Esophagus muscularis mucosa (tissue), 4 donors: ENCODE data around the gene SYNDIG1. TPM values are rescaled to one million over a fixed set of nuclear protein-coding genes. Genes with fewer than 3 reads are reported as not detected.
A peak's percentile ranks its signal among the peaks of the same experiment; 100 is the strongest.

Experiments used
- DNase-seq: peaks from one replicate; pipeline ENCODE4 v3.0.0-alpha.2; 2017; ENCODE audit errors: extremely low spot score
- H3K27ac ChIP-seq, 4 donors: fragments of 200-600 bp; sonication (generic); replicated peaks in 1 of 4; 1 replicate in 3 of 4; 2 replicates in 1 of 4; pipeline ENCODE4 v1.5.1; 2016 to 2019; ENCODE audit warnings: mild to moderate bottlenecking in 1 of 4
- H3K27me3 ChIP-seq, 4 donors: fragments of 200-600 bp; sonication (generic); one replicate each; pipeline versions ENCODE4 v1.5.1 to v1.6.0; 2016 to 2019
- H3K36me3 ChIP-seq, 4 donors: fragments of 200-600 bp; sonication (generic); one replicate each; pipeline ENCODE4 v1.5.1; 2016 to 2019
- H3K4me1 ChIP-seq, 4 donors: fragments of 200-600 bp; sonication (generic); one replicate each; pipeline ENCODE4 v1.5.1; 2016 to 2019
- H3K4me3 ChIP-seq, 4 donors: fragments of 200-600 bp; sonication (generic); 1 replicate in 2 of 4; 2 replicates in 2 of 4; pipeline ENCODE4 v1.5.1; 2016 to 2019; ENCODE audit warnings: mild to moderate bottlenecking in 4 of 4, moderate library complexity in 1 of 4
- H3K9me3 ChIP-seq, 4 donors: fragments of 200-600 bp; sonication (generic); 1 replicate in 3 of 4; 2 replicates in 1 of 4; pipeline ENCODE4 v1.5.1; 2016 to 2019
- EP300 ChIP-seq: sonication (generic); formaldehyde crosslinking; IDR thresholded peaks from one replicate; pipeline ENCODE4 v1.6.1; 2017; ENCODE audit warnings: antibody characterized with exemption
- POLR2A ChIP-seq: fragments of 450-650 bp; IDR thresholded peaks from one replicate; pipeline ENCODE4 v1.6.1; 2017; ENCODE audit warnings: antibody characterized with exemption, moderate library complexity, mild to moderate bottlenecking, low read depth
- POLR2AphosphoS5 ChIP-seq, 2 donors: sonication (generic); formaldehyde crosslinking; IDR thresholded peaks; one replicate each; pipeline ENCODE4 v1.6.1; 2017; ENCODE audit warnings: antibody characterized with exemption in 2 of 2
- WGBS: methylation state at CpG from one replicate; pipeline ENCODE4 v1.1.5; 2018; 5-methylcytosine and 5-hydroxymethylcytosine counted together
- intact Hi-C: fragments of 100-400 bp; cut with DNase I; formaldehyde crosslinking; loops from one replicate; pipeline ENCODE4 v1.15.1; 2023
- total RNA-seq, 4 donors: library from RNA; depleted of rRNA; stranded (reverse); fragments of >200 nt; gene quantifications; one replicate each; pipeline versions ENCODE4 v1.1.0 to v1.2.1, GENCODE V29; 2016
- TF ChIP-seq, protein P1 (sequence below), 3 experiments: fragments of 200-600 bp in 2 of 3; fragments of 450-650 bp in 1 of 3; sonication (generic) in 2 of 3; IDR thresholded peaks; one replicate each; pipeline ENCODE4 v1.5.1; 2017 to 2019; ENCODE audit warnings: antibody characterized with exemption in 3 of 3, mild to moderate bottlenecking in 2 of 3, moderate library complexity in 1 of 3

SYNDIG1 gene
- total RNA-seq, 4 donors from 2014 or later = not detected

DNA sequence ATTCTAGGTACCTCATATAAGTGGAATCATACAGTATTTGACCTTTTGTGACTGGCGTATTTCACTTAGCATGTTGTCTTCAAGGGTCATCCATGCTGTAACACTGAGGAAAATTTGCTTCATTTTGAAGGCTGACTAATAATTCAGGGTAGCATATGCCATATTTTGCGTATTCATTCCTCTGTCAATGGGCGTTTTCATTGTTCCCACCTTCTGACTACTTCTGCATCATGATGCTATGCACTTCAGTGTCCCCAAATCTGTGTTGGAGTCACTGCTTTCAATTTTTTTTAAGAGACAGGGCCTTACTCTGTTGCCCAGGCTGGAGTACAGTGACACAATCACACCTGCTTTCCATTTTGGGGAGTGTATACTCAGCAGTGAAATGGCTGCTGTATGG lies 51.6 kb downstream of the SYNDIG1 start:
- Histone ChIP-seq H3K27ac (no peak overlapping the region), H3K9me3 (no peaks in the 10 kb centered on the region), H3K36me3 (no peaks in the 10 kb centered on the region), H3K27me3 (peaks cover 0 to 3% (median 0%) of the 10 kb centered on the region in 4 donors), H3K4me1 (no peaks in the 10 kb centered on the region), H3K4me3 (no peak overlapping the region)
- WGBS = 87% methylated on average over 3 of the region's 3 CpGs
- no peak for TF ChIP-seq POLR2A
- TF ChIP-seq, protein P1, sequence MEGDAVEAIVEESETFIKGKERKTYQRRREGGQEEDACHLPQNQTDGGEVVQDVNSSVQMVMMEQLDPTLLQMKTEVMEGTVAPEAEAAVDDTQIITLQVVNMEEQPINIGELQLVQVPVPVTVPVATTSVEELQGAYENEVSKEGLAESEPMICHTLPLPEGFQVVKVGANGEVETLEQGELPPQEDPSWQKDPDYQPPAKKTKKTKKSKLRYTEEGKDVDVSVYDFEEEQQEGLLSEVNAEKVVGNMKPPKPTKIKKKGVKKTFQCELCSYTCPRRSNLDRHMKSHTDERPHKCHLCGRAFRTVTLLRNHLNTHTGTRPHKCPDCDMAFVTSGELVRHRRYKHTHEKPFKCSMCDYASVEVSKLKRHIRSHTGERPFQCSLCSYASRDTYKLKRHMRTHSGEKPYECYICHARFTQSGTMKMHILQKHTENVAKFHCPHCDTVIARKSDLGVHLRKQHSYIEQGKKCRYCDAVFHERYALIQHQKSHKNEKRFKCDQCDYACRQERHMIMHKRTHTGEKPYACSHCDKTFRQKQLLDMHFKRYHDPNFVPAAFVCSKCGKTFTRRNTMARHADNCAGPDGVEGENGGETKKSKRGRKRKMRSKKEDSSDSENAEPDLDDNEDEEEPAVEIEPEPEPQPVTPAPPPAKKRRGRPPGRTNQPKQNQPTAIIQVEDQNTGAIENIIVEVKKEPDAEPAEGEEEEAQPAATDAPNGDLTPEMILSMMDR (IDR thresholded peaks at IDR 0.05) = no peak
- TF ChIP-seq EP300 = no peak
- no peak for TF ChIP-seq POLR2AphosphoS5 (IDR thresholded peaks at IDR 0.05)
- DNase-seq = peak; percentile 39
- intact Hi-C loops = no loop called here

DNA sequence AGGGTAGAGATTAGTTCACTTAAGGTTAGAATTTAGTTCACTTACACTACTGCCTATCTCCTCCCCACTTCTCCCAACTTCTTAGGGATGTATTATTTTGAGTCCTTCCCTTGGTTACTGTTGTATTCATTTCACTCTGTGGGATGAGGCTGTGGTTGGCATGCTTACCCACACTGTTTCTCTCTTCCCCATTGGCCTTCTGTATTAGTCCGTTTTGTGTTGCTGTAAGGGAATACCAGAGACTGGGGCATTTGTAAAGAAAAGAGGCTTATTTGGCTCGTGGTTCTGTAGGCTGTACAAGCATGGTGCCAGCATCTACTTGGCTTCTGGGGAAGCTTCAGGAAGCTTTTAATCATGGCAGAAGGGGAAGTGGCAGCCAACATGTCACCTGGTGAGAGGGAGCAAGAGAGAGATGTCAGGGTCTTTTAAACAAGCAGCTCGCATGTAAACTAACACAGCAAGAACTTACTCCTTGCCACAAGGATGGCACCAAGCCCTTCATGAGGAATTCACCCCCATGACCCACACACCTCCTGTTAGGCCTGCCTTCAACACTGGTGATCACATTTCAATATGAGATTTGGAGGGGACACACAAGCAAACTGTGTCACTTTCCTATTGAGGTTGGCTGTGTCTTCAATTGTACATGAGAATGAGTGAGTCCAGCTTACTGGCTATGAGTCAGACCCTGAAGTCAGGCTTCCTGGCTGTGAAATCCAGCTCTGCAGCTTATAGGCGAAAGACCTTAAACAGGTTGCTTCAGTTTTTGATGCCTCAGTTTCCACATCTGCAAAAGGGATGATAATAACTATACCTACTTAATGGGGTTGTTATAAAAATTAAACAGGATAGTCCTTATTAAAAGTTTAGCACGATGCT lies 53.3 kb downstream of the SYNDIG1 start:
- 87% methylated on average over 5 of the region's 5 CpGs for WGBS
- H3K27ac ChIP-seq = no peak overlapping the region
- no peaks in the 10 kb centered on the region for H3K9me3 ChIP-seq
- intact Hi-C loops = no loop called here
- H3K4me1 ChIP-seq = no peaks in the 10 kb centered on the region
- H3K27me3 ChIP-seq = peaks cover 0 to 3% (median 0%) of the 10 kb centered on the region in 4 donors
- TF ChIP-seq POLR2AphosphoS5 (IDR thresholded peaks at IDR 0.05) = no peak
- TF ChIP-seq, protein P1 (IDR thresholded peaks at IDR 0.05) = no peak
- H3K4me3 ChIP-seq = no peak overlapping the region
- H3K36me3 ChIP-seq = no peaks in the 10 kb centered on the region
- DNase-seq = peak; percentile 74

DNA sequence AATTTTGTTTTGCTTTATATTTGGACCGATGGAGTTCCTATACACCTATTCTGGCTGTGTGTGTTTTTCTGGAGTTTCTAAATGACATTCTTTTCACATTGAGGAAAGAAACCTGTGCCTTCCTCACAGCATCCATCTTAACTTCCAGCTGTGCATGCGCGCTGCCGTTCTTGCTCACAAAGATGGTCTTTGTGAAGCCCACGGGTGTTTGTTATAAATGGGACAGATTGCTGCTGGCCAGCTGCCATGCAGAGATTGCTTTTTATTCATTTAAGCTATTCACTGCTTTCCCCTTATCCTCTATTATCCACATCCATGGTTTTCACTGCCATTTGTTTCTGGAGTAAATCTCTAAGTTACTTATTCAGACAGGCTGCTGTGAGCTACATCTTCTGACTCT lies 54.2 kb downstream of the SYNDIG1 start:
- H3K4me3 ChIP-seq = no peak overlapping the region
- H3K4me1 ChIP-seq = no peaks in the 10 kb centered on the region
- H3K27ac ChIP-seq = no peak overlapping the region
- no peaks in the 10 kb centered on the region for H3K36me3 ChIP-seq
- DNase-seq = peak; percentile 5
- no peaks in the 10 kb centered on the region for H3K9me3 ChIP-seq
- 58% methylated on average over 5 of the region's 5 CpGs for WGBS
- TF ChIP-seq, protein P1 (IDR thresholded peaks at IDR 0.05) = no peak
- TF ChIP-seq EP300 (no peak), POLR2AphosphoS5 (IDR thresholded peaks at IDR 0.05) (no peak), POLR2A (no peak)
- H3K27me3 ChIP-seq = no peaks in the 10 kb centered on the region
- intact Hi-C loops = no loop called here

DNA sequence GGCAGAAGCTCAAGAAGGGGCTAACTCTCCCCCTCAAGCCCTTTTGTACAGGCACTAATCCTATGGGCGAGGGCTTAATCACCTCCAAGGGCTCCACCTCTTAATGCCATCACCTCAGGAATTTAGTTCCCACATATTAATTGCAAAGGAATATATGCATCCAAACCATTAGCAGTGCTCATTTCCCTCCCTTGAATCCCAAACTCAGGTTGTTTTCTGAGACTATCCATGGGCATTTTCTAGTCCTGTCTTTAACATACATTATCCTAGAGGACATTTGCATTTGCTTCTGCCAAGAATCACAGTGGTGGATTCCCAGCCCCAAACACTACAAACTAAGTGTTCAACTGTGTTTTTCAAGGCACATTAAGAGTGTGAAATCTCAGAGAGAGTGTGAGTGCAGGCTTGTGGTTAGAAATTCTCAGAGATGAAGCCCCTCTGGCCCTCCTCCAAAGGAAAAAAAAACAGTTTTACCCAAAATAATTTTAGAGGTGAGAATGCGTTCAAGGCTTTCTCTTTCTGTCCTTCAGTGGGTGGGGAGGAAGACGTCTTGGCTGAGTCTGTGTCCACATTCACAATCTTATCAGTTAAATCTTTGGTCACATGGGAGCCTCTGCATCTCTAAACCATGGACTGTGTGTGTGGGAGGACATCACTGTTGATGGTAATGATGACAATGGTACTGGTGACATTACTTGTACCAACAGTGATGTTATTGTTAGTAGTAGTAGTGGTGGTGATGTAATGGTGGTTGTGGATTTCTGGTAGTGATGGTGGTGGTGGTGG lies 59.3 kb downstream of the SYNDIG1 start:
- H3K4me1 ChIP-seq = no peaks in the 10 kb centered on the region
- no peak for TF ChIP-seq POLR2A
- TF ChIP-seq, protein P1 (IDR thresholded peaks at IDR 0.05) = no peak
- TF ChIP-seq POLR2AphosphoS5 (IDR thresholded peaks at IDR 0.05) = no peak
- no peak for TF ChIP-seq EP300
- 77% methylated on average over 3 of the region's 3 CpGs for WGBS
- intact Hi-C loops = no loop called here
- peaks cover 0 to 14% (median 0%) of the 10 kb centered on the region in 4 donors for H3K27me3 ChIP-seq
- peak; percentile 37 for DNase-seq
- H3K4me3 ChIP-seq = no peak overlapping the region
- no peaks in the 10 kb centered on the region for H3K36me3 ChIP-seq
- no peaks in the 10 kb centered on the region for H3K9me3 ChIP-seq
- no peak overlapping the region for H3K27ac ChIP-seq
